DOHH2 (cell line): ENCODE results near the gene DLL3.
A peak's percentile ranks its signal among the peaks of the same experiment; 100 is the strongest.
"Not testable (repeated sequence)": the region's sequence is repeated elsewhere in the genome, so short reads cannot be mapped to it uniquely, and the experiment has no call there.

ENCODE experiments used
- H3F3A ChIP-seq: fragments of 200-600 bp; sonication (generic), shearing (Covaris generic); 2 replicates; pipeline ENCODE4 v1.6.0; 2016; ENCODE audit warnings: antibody characterized with exemption, mild to moderate bottlenecking; ENCODE audit not compliant: control insufficient read depth, insufficient read depth
- H3K27ac ChIP-seq: fragments of 200-600 bp; sonication (generic); 2 replicates; pipeline ENCODE4 v1.5.1; 2014; ENCODE audit warnings: low read depth, mild to moderate bottlenecking, low read length, moderate library complexity
- H3K27me3 ChIP-seq: fragments of 200-600 bp; sonication (generic); 2 replicates; pipeline ENCODE4 v1.6.1; 2014; ENCODE audit warnings: mild to moderate bottlenecking, low read length, mixed read lengths; ENCODE audit not compliant: control insufficient read depth
- H3K36me3 ChIP-seq: fragments of 200-600 bp; sonication (generic); 2 replicates; pipeline ENCODE4 v1.6.1; 2014; ENCODE audit warnings: mild to moderate bottlenecking, low read length, moderate library complexity, mixed read lengths; ENCODE audit not compliant: control insufficient read depth
- H3K4me1 ChIP-seq: fragments of 200-600 bp; sonication (generic); 2 replicates; pipeline ENCODE4 v1.6.1; 2014; ENCODE audit warnings: mild to moderate bottlenecking, low read length, mixed read lengths; ENCODE audit not compliant: control insufficient read depth
- H3K4me2 ChIP-seq: fragments of 200-600 bp; sonication (generic); 2 replicates; pipeline ENCODE4 v1.6.0; 2014; ENCODE audit warnings: mild to moderate bottlenecking, low read length, moderate library complexity
- H3K4me3 ChIP-seq: fragments of 200-600 bp; sonication (generic); 2 replicates; pipeline ENCODE4 v1.5.1; 2014; ENCODE audit warnings: mild to moderate bottlenecking, low read length, mixed read lengths
- H3K79me2 ChIP-seq: fragments of 200-600 bp; sonication (generic); 2 replicates; pipeline ENCODE4 v1.6.1; 2014; ENCODE audit warnings: mild to moderate bottlenecking, low read length, mixed read lengths; ENCODE audit not compliant: control insufficient read depth
- H3K9me2 ChIP-seq: fragments of 200-600 bp; sonication (generic); replicated peaks from 2 replicates; pipeline ENCODE4 v1.6.1; 2014; ENCODE audit warnings: mild to moderate bottlenecking, low read length, mixed read lengths; ENCODE audit not compliant: control insufficient read depth
- H3K9me3 ChIP-seq: fragments of 200-600 bp; sonication (generic); 2 replicates; pipeline ENCODE4 v1.6.1; 2014; ENCODE audit warnings: antibody characterized with exemption, low read length, mixed read lengths; ENCODE audit not compliant: control insufficient read depth, insufficient read depth
- H4K20me1 ChIP-seq: fragments of 200-600 bp; sonication (generic); 2 replicates; pipeline ENCODE4 v1.6.0; 2014; ENCODE audit warnings: low read depth, mild to moderate bottlenecking, antibody characterized with exemption, low read length, moderate library complexity; ENCODE audit not compliant: control insufficient read depth, insufficient read depth
- EZH2phosphoT487 ChIP-seq: fragments of 200-600 bp; sonication (generic); IDR thresholded peaks from 2 replicates; pipeline ENCODE4 v1.6.1; 2017; ENCODE audit warnings: borderline replicate concordance, mild to moderate bottlenecking, antibody characterized with exemption, low read length, moderate library complexity, mixed read lengths
- TF ChIP-seq, protein P1 (sequence below): fragments of 200-600 bp; sonication (generic); IDR thresholded peaks from one replicate; pipeline ENCODE4 v1.5.1; 2014; ENCODE audit warnings: antibody characterized with exemption, mild to moderate bottlenecking, low read depth, low read length; ENCODE audit not compliant: poor library complexity, severe bottlenecking

The DLL3 gene

DNA sequence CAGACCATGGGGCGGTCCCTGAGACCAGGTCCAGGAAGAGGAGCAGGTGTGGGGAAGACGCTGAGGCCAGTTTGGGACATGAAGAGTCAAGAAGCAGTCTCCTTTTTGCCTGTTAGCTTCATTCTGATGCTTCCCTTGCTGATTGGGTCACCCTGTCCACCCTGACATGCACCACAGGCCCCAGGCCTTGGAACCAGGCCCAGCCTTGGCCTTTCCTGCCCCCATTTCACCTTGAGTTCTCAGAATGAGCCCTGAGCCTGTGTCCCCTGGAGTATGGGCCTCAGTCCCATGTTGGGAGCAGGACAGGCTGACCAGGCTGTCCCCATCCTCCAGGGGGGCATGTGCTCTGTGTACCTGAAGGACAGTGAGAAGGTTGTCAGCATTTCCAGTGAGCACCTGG, 23.0 kb upstream of the DLL3 start:
- H3K4me2 ChIP-seq = no peak overlapping the region
- no peaks in the 10 kb centered on the region for H3K9me3 ChIP-seq
- H3F3A ChIP-seq = peaks cover 7% of the 10 kb centered on the region
- no peak for TF ChIP-seq EZH2phosphoT487
- TF ChIP-seq, protein P1, sequence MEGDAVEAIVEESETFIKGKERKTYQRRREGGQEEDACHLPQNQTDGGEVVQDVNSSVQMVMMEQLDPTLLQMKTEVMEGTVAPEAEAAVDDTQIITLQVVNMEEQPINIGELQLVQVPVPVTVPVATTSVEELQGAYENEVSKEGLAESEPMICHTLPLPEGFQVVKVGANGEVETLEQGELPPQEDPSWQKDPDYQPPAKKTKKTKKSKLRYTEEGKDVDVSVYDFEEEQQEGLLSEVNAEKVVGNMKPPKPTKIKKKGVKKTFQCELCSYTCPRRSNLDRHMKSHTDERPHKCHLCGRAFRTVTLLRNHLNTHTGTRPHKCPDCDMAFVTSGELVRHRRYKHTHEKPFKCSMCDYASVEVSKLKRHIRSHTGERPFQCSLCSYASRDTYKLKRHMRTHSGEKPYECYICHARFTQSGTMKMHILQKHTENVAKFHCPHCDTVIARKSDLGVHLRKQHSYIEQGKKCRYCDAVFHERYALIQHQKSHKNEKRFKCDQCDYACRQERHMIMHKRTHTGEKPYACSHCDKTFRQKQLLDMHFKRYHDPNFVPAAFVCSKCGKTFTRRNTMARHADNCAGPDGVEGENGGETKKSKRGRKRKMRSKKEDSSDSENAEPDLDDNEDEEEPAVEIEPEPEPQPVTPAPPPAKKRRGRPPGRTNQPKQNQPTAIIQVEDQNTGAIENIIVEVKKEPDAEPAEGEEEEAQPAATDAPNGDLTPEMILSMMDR = no peak
- no peak overlapping the region for H3K4me3 ChIP-seq
- H3K9me2 ChIP-seq = no peaks in the 10 kb centered on the region
- H3K27me3 ChIP-seq = no peaks in the 10 kb centered on the region
- H3K79me2 ChIP-seq = peaks cover 1% of the 10 kb centered on the region
- H4K20me1 ChIP-seq = no peaks in the 10 kb centered on the region
- H3K27ac ChIP-seq = no peak overlapping the region
- peaks cover 12% of the 10 kb centered on the region for H3K4me1 ChIP-seq
- H3K36me3 ChIP-seq = peaks cover 56% of the 10 kb centered on the region

- H3K27me3 ChIP-seq, H3K27ac ChIP-seq, H4K20me1 ChIP-seq, H3K4me3 ChIP-seq, H3F3A ChIP-seq, H3K9me2 ChIP-seq, H3K9me3 ChIP-seq: not testable (repeated sequence)
- peaks cover 47% of the 10 kb centered on the region for H3K36me3 ChIP-seq
- H3K4me2 ChIP-seq = peak overlapping the region; percentile 94
- H3K4me1 ChIP-seq = peaks cover 20% of the 10 kb centered on the region
- peaks cover 34% of the 10 kb centered on the region for H3K79me2 ChIP-seq
Measured at GRCh38 chr19:39479319-39479801, 19.4 kb upstream of the DLL3 start.

DNA sequence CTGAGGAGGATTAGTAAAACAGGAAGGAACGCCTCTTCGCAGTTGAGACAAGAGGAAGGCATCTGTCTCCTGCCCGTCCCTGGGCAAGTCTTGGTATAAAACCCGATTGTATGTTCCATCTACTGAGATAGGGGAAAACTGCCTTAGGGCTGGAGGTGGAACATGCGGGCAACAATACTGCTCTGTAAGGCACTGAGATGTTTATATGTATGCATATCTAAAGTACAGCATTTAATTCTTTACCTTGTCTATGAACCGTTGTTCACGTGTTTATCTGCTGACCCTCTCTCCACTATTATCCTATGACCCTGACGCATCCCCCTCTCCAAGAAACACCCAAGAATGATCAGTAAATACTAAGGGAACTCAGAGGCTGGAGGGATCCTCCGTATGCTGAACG, 18.8 kb upstream of the DLL3 start:
- peak overlapping the region; percentile 94 for H3K4me2 ChIP-seq
- peaks cover 45% of the 10 kb centered on the region for H3K36me3 ChIP-seq

More for the DNA sequence above, 18.8 kb upstream of the DLL3 start:
- H3K27me3 ChIP-seq = no peaks in the 10 kb centered on the region
- H3K4me1 ChIP-seq = peaks cover 20% of the 10 kb centered on the region
- H3K27ac ChIP-seq = peak overlapping the region; percentile 48
- peak overlapping the region; percentile 90 for H3K4me3 ChIP-seq
- peaks cover 7% of the 10 kb centered on the region for H3F3A ChIP-seq
- no peaks in the 10 kb centered on the region for H4K20me1 ChIP-seq
- peaks cover 36% of the 10 kb centered on the region for H3K79me2 ChIP-seq
- H3K9me2 ChIP-seq = no peaks in the 10 kb centered on the region
- no peaks in the 10 kb centered on the region for H3K9me3 ChIP-seq
- TF ChIP-seq, protein P1 = no peak
- TF ChIP-seq EZH2phosphoT487 = no peak
